GM12878 (cell line): ENCODE results near the gene RRBP1. TPM values are rescaled to one million over a fixed set of nuclear protein-coding genes. Genes with fewer than 3 reads are reported as not detected.

ENCODE experiments used
- BCL3 ChIP-seq: IDR thresholded peaks from 2 replicates; pipeline ENCODE4 v1.6.1; 2011; ENCODE audit warnings: borderline replicate concordance, low read depth, mild to moderate bottlenecking, moderate library complexity, low read length; ENCODE audit not compliant: insufficient read depth, poor library complexity, severe bottlenecking
- CHD4 ChIP-seq: fragments of 200-600 bp; sonication (generic); IDR thresholded peaks from 2 replicates; pipeline ENCODE4 v1.6.1; 2016; ENCODE audit warnings: mild to moderate bottlenecking
- CREB1 ChIP-seq: IDR thresholded peaks from 2 replicates; pipeline ENCODE4 v1.6.1; 2012; ENCODE audit warnings: low read depth, mild to moderate bottlenecking, inconsistent platforms
- DPF2 ChIP-seq: fragments of 450-650 bp; IDR thresholded peaks from 2 replicates; pipeline ENCODE4 v1.6.1; 2017; ENCODE audit warnings: mild to moderate bottlenecking
- IRF3 ChIP-seq: fragments of 450-650 bp; IDR thresholded peaks from 2 replicates; pipeline ENCODE4 v1.6.1; 2014; ENCODE audit warnings: mild to moderate bottlenecking
- LARP7 ChIP-seq: fragments of 450-650 bp; IDR thresholded peaks from 2 replicates; pipeline ENCODE4 v1.6.1; 2017; ENCODE audit warnings: mild to moderate bottlenecking
- MTA2 ChIP-seq: fragments of 450-650 bp; IDR thresholded peaks from 2 replicates; pipeline ENCODE4 v1.6.1; 2016; ENCODE audit warnings: low read depth, mild to moderate bottlenecking, moderate library complexity
- NFYA ChIP-seq: IDR thresholded peaks from 2 replicates; pipeline ENCODE4 v1.6.1; 2011; ENCODE audit warnings: low read depth, mild to moderate bottlenecking, low read length, improper control_type of control experiment, borderline replicate concordance
- NR2F1 ChIP-seq: fragments of 450-650 bp; conservative IDR thresholded peaks from 2 replicates; pipeline ENCODE4 v1.6.1; 2017; ENCODE audit warnings: mild to moderate bottlenecking
- PAX5 ChIP-seq: IDR thresholded peaks from 2 replicates; pipeline ENCODE4 v1.6.1; 2011; ENCODE audit warnings: low read depth, low read length, borderline replicate concordance
- POLR2A ChIP-seq: IDR thresholded peaks from 2 replicates; pipeline ENCODE4 v1.6.1; 2011; ENCODE audit warnings: low read depth, mild to moderate bottlenecking, low read length
- SIX5 ChIP-seq: IDR thresholded peaks from 2 replicates; pipeline ENCODE4 v1.6.1; 2011; ENCODE audit warnings: mild to moderate bottlenecking, low read depth, low read length, moderate library complexity; ENCODE audit not compliant: severe bottlenecking
- SMARCA5 ChIP-seq: fragments of 450-650 bp; IDR thresholded peaks from 2 replicates; pipeline ENCODE4 v1.6.1; 2017; ENCODE audit warnings: mild to moderate bottlenecking
- SREBF2 ChIP-seq: IDR thresholded peaks from 2 replicates; pipeline ENCODE4 v1.6.1; 2012; ENCODE audit warnings: mild to moderate bottlenecking, low read length
- STAT3 ChIP-seq: IDR thresholded peaks from 2 replicates; pipeline ENCODE4 v1.6.1; 2011; ENCODE audit warnings: low read depth, low read length, improper control_type of control experiment
- ZNF217 ChIP-seq: fragments of 450-650 bp; IDR thresholded peaks from 2 replicates; pipeline ENCODE4 v1.6.1; 2017; ENCODE audit warnings: antibody characterized with exemption, mild to moderate bottlenecking
- ZNF592 ChIP-seq: fragments of 450-650 bp; IDR thresholded peaks from 2 replicates; pipeline ENCODE4 v1.6.1; 2017; ENCODE audit warnings: mild to moderate bottlenecking, moderate library complexity
- polyA plus RNA-seq, 11 experiments: library from polyadenylated mRNA; depleted of rRNA in 4 of 11; unstranded in 6 of 11; stranded (reverse) in 5 of 11; fragments of >200 nt; fragmentation: Nextera tagmentation in 4 of 11; fragmentation: Illumina TruSeq in 1 of 11; extraction: Ambion mirVana in 4 of 11; extraction: Trizol in 1 of 11; gene quantifications; 1 replicate in 1 of 11; 2 replicates in 10 of 11; pipeline versions ENCODE4 v1.2.1 to v1.2.3, GENCODE V29; 2011 to 2016; ENCODE audit warnings: inconsistent platforms in 2 of 11, missing spikeins in 2 of 11, low read depth in 1 of 11
- total RNA-seq, 4 experiments: library from RNA; depleted of rRNA in 3 of 4; stranded (reverse); fragments of >200 nt in 3 of 4; fragmentation: Illumina TruSeq in 1 of 4; extraction: Trizol in 1 of 4; gene quantifications; 2 replicates each; pipeline versions ENCODE4 v1.2.1 to v1.2.3, GENCODE V29; 2013 to 2021
- TF ChIP-seq, protein P1 (sequence below): IDR thresholded peaks from 2 replicates; pipeline ENCODE4 v1.6.1; 2012; ENCODE audit warnings: low read depth, low read length, improper control_type of control experiment
- TF ChIP-seq, protein P2 (sequence below): IDR thresholded peaks from 2 replicates; pipeline ENCODE4 v1.6.1; 2011; ENCODE audit warnings: mild to moderate bottlenecking, low read depth, low read length, moderate library complexity; ENCODE audit not compliant: insufficient replicate concordance

RRBP1 gene
- total and polyA plus RNA-seq, 10 of the 15 experiments (the other 5 are each of a cell fraction or from before 2014, with no cell fraction given): 1.2 to 57.4 (median 24.6) TPM

- TF ChIP-seq NR2F1: 0 out of 2 replicates have a peak, but pooled peaks have one; percentile 28
- TF ChIP-seq, protein P1, sequence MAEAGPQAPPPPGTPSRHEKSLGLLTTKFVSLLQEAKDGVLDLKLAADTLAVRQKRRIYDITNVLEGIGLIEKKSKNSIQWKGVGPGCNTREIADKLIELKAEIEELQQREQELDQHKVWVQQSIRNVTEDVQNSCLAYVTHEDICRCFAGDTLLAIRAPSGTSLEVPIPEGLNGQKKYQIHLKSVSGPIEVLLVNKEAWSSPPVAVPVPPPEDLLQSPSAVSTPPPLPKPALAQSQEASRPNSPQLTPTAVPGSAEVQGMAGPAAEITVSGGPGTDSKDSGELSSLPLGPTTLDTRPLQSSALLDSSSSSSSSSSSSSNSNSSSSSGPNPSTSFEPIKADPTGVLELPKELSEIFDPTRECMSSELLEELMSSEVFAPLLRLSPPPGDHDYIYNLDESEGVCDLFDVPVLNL: no peak
- TF ChIP-seq SMARCA5: peak; percentile 95
- TF ChIP-seq CHD4: no peak
- no peak for TF ChIP-seq SREBF2
- TF ChIP-seq LARP7: peak; percentile 63
- TF ChIP-seq ZNF592: no peak
- no peak; the same call in 1 of the 2 replicates for TF ChIP-seq NFYA
- no peak for TF ChIP-seq CREB1
- peak; percentile 94 for TF ChIP-seq IRF3
- TF ChIP-seq PAX5: no peak
- no peak for TF ChIP-seq STAT3
- peak; percentile 34; the same call in 1 of the 2 replicates for TF ChIP-seq ZNF217
- TF ChIP-seq BCL3: no peak
- peak; percentile 96 for TF ChIP-seq POLR2A
- TF ChIP-seq, protein P2, sequence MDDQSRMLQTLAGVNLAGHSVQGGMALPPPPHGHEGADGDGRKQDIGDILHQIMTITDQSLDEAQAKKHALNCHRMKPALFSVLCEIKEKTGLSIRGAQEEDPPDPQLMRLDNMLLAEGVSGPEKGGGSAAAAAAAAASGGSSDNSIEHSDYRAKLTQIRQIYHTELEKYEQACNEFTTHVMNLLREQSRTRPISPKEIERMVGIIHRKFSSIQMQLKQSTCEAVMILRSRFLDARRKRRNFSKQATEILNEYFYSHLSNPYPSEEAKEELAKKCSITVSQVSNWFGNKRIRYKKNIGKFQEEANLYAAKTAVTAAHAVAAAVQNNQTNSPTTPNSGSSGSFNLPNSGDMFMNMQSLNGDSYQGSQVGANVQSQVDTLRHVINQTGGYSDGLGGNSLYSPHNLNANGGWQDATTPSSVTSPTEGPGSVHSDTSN: peak; percentile 99
- peak; percentile 99 for TF ChIP-seq DPF2
- no peak for TF ChIP-seq SIX5
- peak; percentile 16; the same call in 1 of the 2 replicates for TF ChIP-seq MTA2
- TF ChIP-seq, all 136 proteins: peak for 42
These were observed at the start of gene RRBP1 (continued) for GRCh38 chr20:17682103-17682888.
